T-helper 17 cell (primary cell): ENCODE measurements around the gene HERPUD1. TPM values are rescaled to one million over a fixed set of nuclear protein-coding genes. Genes with fewer than 3 reads are reported as not detected.

Experiments used
- ATAC-seq: fragments of 150-1000 bp; cut with Tn5 transposase; 2 replicates; pipeline ENCODE4 v1.10.0; 2021; ENCODE audit warnings: mild to moderate bottlenecking, moderate library complexity
- DNase-seq, 3 donors: peaks; one replicate each; pipeline versions ENCODE4 v3.0.0 to v3.0.0-alpha.2; 2020 to 2021
- H3K9me3 ChIP-seq: one replicate; pipeline ENCODE4 v1.7.0; 2013; ENCODE audit warnings: low read length, mild to moderate bottlenecking; ENCODE audit not compliant: control insufficient read depth, poor library complexity, severe bottlenecking
- H3K27ac Mint-ChIP-seq: one replicate; pipeline ENCODE4 v1.8.0; 2022; ENCODE audit warnings: mild to moderate bottlenecking, moderate library complexity, mixed read lengths
- H3K27me3 Mint-ChIP-seq: one replicate; pipeline ENCODE4 v1.8.0; 2022; ENCODE audit warnings: mixed read lengths
- H3K36me3 Mint-ChIP-seq: one replicate; pipeline ENCODE4 v1.8.0; 2022; ENCODE audit warnings: low read depth, mixed read lengths
- H3K4me1 Mint-ChIP-seq: one replicate; pipeline ENCODE4 v1.8.0; 2022; ENCODE audit warnings: mild to moderate bottlenecking, mixed read lengths
- H3K4me3 Mint-ChIP-seq: one replicate; pipeline ENCODE4 v1.8.0; 2022; ENCODE audit warnings: mild to moderate bottlenecking, moderate library complexity, mixed read lengths
- total RNA-seq, 4 donors: library from RNA in 2 of 4; stranded (reverse) in 2 of 4; gene quantifications; one replicate each; pipeline ENCODE4 v1.2.3 and lab custom pipeline; 2022 to 2026

HERPUD1 gene
- total RNA-seq, 2 donors from 2014 or later, result 225 to 255 TPM

DNA sequence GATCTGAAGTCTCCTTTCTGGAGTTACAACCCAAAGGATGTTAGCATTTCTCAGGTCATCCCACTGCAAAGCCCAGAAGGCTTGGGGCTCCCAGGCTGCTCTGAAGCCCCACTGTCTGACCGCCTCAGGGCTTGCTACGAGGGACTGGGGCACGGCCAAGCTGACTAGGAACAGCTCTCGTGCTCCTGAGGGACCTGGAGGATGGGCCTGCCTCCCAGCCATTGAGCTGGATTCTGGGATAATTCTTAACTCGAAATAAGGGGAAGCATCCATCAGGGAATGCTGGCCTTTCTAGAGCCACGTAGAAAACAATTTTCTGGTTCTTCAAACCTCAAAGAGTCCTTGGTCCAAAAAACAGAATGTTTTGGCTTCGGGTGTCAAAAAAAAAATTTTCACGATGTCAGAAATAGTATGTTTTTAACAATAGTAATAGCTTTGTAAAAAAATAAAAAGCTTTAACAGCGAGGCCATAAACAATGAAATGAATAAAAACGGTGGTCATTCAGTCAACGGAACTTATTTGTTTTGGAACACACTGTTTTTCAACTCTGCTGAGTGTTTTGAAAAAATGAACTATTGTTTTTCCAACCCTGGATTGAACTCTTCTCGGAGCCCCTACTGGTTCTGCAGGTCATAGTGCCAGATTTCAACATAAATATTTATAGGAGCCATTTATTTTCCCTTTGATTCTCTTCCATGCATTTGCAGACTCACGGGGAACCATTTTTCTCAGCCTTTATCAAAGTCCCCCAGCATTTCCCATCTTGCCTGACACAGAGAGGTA is 16.4 kb upstream of the HERPUD1 start:
- H3K4me1 Mint-ChIP-seq, result peaks cover 17% of the 10 kb centered on the region
- no peaks in the 10 kb centered on the region for H3K9me3 ChIP-seq
- DNase-seq (no peak), ATAC-seq (no peak)
- H3K36me3 Mint-ChIP-seq, result peaks cover 3% of the 10 kb centered on the region
- no peak overlapping the region for H3K27ac Mint-ChIP-seq
- H3K4me3 Mint-ChIP-seq, result no peak overlapping the region
- H3K27me3 Mint-ChIP-seq, result peaks cover 21% of the 10 kb centered on the region

DNA sequence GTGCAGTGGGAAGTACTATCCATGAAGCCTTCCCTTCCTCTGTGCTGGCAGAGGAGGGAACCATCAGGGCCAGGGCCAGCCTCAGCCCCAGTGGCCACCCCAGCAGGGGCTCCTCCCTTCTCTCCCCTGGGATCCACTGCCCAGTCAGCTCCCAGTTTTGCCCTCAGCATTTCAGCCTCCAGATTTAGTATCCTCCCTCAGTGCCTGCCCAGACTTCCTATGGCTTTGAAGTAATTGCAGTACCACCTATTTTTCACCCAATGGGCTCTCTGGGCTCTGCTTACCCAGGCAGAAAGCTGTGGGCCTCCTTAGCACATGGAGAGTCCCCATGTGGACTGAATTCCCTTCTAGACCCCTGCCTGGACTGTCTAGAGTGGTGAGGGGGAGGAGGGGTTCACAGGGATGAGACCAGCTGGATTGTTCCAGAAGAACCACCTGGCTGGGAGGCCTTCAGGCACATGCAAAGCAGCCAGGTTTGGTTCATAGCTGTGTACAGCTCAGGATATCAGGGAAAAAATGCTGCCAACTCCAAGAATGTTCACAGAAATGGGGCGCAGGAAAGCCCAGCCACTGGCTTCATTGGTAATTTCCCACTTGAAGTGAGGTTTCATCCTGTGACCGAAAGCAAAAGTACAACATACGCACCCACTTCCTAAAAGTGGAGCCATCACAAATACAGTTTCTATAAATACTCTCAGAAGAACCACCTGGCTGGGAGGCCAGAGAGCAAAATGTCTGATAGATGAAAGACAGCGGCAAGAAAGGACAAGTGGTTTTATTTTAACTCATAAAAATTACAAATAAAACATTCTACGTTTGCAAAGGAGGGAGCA is 15.2 kb upstream of the HERPUD1 start:
- Mint-ChIP-seq H3K4me1 (peaks cover 18% of the 10 kb centered on the region), H3K36me3 (peaks cover 3% of the 10 kb centered on the region), H3K4me3 (peak overlapping the region; percentile 73), H3K27me3 (peaks cover 21% of the 10 kb centered on the region), H3K27ac (peak overlapping the region; percentile 93)
- ATAC-seq (peak; percentile 83), DNase-seq (no peak)
- H3K9me3 ChIP-seq, result no peaks in the 10 kb centered on the region

DNA sequence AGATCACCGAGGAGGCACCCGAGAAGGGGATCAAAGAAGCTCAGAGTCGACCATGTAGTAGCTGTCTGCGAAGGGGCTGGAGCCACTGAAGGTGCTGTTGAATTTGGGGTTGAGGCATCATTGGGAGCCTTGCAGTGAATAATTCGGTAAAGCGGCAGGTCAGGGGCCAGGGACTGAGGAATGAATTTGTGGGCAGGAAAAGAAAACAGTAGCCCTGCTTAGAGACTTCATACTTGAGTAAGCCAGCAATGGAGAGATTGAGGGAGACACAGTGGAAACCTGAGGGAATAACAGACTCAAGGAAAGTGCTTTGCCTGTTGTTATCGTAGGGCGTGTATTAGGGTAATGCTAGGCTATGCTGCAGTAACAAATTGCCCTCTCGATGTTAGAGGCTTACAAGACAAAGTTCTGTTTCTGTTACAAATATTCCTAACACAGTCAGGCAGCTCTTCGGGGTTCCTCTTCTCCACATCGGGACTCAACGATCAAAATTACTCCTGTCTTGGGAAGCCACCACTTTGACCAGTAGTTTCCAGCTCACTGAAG is 13.4 kb upstream of the HERPUD1 start:
- no peak for ATAC-seq
- no peak for DNase-seq
- Mint-ChIP-seq H3K27me3 (peaks cover 9% of the 10 kb centered on the region), H3K27ac (no peak overlapping the region), H3K4me1 (peaks cover 15% of the 10 kb centered on the region), H3K36me3 (peaks cover 3% of the 10 kb centered on the region), H3K4me3 (peak overlapping the region; percentile 1)
- no peaks in the 10 kb centered on the region for H3K9me3 ChIP-seq

DNA sequence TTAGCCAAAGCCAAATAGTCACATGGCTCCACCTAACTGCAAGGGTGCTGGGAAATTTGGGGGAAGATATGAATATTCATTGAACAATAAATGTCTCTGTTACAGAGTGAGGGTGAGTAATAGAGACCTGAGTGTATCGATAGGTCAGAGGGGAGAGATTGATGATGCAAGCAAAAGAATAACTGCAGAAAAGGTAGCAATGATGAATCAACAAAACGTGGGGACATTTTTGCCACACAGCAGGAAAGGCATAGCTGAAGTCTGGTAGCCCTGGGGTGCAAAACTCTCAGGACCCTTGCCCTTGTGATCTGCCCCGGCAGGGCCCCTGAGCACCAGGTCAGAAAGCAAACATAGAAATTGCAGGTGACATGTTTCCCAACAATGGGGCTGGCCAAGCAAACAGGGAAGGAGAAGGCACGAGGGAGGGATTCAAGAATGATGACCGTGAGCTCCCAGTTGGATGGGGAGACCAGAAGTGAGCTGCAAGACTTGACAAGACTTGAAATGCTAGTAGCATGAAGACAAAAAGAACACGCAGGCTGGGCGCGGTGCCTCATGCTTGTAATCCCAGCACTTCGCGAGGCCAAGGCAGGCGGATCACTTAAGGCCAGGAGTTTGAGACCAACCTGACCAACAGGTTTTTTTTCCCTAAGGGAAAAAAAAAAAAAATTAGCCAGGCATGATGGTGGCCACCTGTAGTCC is 12.7 kb upstream of the HERPUD1 start:
- H3K4me3 Mint-ChIP-seq, result no peak overlapping the region
- H3K9me3 ChIP-seq, result no peaks in the 10 kb centered on the region
- peaks cover 3% of the 10 kb centered on the region for H3K36me3 Mint-ChIP-seq
- no peak for DNase-seq
- H3K4me1 Mint-ChIP-seq, result peaks cover 15% of the 10 kb centered on the region
- no peak overlapping the region for H3K27ac Mint-ChIP-seq
- H3K27me3 Mint-ChIP-seq, result peaks cover 9% of the 10 kb centered on the region
- no peak for ATAC-seq

DNA sequence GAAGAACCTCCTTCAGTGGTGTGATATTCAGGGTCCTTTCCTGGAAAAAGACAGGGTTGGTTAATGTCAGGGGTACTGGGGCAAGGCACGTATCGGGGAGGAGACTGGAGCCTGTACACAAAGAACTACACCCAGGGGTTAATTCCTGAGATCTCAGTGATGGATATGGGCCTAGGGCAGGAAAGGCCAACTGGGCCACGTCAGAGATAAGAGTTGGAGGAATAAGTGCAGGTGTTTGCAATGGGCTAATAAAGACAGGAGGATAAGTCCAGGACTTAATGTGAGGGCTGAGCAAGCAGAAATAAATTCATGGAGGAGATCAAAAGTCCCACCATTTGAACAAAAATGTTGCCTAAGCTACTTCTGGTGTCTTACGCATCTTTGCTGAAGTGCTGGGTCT is 10.4 kb upstream of the HERPUD1 start:
- peaks cover 13% of the 10 kb centered on the region for H3K4me1 Mint-ChIP-seq
- H3K27ac Mint-ChIP-seq, result no peak overlapping the region
- H3K36me3 Mint-ChIP-seq, result peaks cover 3% of the 10 kb centered on the region
- DNase-seq (no peak), ATAC-seq (no peak)
- H3K9me3 ChIP-seq, result no peaks in the 10 kb centered on the region
- no peak overlapping the region for H3K4me3 Mint-ChIP-seq
- H3K27me3 Mint-ChIP-seq, result peaks cover 9% of the 10 kb centered on the region

DNA sequence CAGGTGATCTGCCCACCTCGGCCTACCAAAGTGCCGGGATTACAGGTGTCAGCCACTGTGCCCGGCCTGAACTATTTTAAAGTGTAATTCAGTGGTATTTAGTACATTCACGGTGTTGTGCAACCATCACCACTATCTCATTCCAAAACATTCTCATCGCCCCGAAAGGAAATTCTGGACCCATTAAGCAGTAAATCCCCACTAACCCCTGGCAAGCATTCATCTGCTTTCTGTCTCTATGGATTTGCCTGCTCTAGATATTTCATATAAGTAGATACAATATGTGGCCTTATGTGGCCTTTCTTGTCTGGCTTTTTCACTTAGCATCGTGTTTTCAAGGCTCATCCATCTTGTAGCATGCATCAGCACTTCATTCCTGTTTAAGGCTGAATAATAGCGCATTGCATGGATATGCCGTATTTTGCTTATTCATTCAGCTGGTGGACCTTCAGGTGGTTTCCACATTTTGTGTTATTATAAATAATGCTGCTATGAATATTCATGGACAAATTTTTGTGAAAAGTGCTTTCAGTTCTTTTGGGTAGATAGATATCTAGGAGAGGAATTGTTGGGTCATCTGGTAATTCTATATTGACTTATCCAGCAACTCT is 8.4 kb upstream of the HERPUD1 start:
- H3K4me1 Mint-ChIP-seq, result peaks cover 3% of the 10 kb centered on the region
- H3K27ac Mint-ChIP-seq, result no peak overlapping the region
- DNase-seq (no peak), ATAC-seq (no peak)
- H3K9me3 ChIP-seq, result no peaks in the 10 kb centered on the region
- H3K27me3 Mint-ChIP-seq, result peaks cover 9% of the 10 kb centered on the region
- no peaks in the 10 kb centered on the region for H3K36me3 Mint-ChIP-seq
- no peak overlapping the region for H3K4me3 Mint-ChIP-seq

DNA sequence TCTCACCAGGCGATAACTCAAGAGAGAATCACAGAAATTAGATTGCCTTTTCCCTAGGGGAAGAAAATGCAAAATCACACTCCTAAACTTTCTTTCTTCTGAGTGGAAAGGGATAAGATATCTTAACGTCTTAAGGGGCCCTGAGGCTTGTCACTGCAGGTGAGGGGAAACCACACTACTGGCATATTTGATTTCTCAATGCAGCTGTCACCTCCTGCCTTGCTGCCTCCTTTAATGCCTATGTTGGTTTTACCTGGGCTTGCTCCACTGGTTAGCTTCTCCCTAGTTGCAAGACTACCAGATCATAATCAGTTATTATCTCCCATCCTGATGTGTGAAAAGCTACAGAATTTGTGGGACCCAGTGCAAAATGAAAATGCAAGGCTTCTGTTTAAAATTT is 4.5 kb upstream of the HERPUD1 start:
- H3K36me3 Mint-ChIP-seq, result peaks cover 1% of the 10 kb centered on the region
- ATAC-seq (no peak), DNase-seq (no peak)
- H3K27ac Mint-ChIP-seq, result no peak overlapping the region
- no peaks in the 10 kb centered on the region for H3K9me3 ChIP-seq
- H3K4me3 Mint-ChIP-seq, result no peak overlapping the region
- no peaks in the 10 kb centered on the region for H3K4me1 Mint-ChIP-seq
- H3K27me3 Mint-ChIP-seq, result no peaks in the 10 kb centered on the region

DNA sequence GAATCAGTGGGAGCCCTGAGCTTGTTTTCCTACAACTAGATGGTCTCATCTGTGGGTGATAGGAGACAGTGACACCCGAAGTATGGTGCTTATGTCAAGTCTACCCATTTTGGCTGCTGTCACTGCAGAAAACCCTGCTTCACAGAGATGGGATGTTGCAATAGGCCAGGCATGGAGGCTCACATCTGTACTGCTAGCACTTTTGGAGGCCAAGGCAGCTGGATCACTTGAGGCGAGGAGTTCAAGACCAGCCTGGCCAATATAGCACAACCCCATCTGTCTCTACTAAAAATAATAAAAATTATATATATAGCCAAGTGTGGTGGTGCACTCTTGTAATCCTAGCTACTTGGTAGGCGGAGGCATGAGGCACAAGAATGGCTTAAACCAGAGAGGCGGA is 2.3 kb upstream of the HERPUD1 start:
- Mint-ChIP-seq H3K27ac (no peak overlapping the region), H3K4me3 (peak overlapping the region; percentile 33), H3K4me1 (peaks cover 11% of the 10 kb centered on the region), H3K36me3 (peaks cover 2% of the 10 kb centered on the region), H3K27me3 (no peaks in the 10 kb centered on the region)
- no peak for DNase-seq
- no peaks in the 10 kb centered on the region for H3K9me3 ChIP-seq
- no peak for ATAC-seq

DNA sequence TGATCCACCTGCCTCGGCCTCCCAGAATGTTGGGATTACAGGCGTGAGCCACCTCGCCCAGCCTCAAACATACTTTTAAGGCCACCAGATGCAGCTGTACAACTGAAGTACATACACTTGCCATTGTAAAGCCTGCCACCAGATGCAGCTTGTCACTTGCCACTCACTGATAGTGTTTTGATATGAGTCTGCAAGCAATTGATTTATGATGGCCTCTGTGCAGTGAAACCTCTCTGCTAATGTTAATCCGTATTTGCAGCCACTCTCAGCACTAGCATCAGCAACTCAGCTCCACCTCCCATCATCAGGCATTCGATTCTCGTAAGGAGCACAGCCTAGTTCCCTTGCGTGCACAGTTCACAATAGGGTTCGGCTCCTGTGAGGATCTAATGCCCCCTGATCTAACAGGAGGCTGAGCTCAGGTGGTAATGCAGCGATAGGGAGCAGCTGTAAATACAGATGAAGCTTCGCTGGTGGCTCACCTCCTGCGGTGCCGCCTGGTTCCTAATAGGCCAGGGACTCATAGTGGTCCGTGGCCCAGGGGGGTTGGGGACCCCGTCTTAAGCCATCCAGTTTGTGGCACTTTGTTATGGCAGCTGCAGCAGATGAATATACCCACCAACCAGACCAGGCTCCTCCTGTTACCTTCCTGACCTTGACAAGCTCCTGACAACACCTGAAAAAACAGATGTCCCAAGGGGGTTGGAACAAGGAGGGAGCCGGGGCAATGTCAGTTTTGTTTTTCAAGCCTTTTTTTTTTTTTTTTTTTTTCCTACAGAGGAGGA is 1.3 kb upstream of the HERPUD1 start:
- H3K27ac Mint-ChIP-seq, result peak overlapping the region; percentile 99
- H3K4me1 Mint-ChIP-seq, result peaks cover 20% of the 10 kb centered on the region
- H3K9me3 ChIP-seq, result no peaks in the 10 kb centered on the region
- peak overlapping the region; percentile 96 for H3K4me3 Mint-ChIP-seq
- no peak for DNase-seq
- H3K36me3 Mint-ChIP-seq, result peaks cover 8% of the 10 kb centered on the region
- no peak for ATAC-seq
- no peaks in the 10 kb centered on the region for H3K27me3 Mint-ChIP-seq

DNA sequence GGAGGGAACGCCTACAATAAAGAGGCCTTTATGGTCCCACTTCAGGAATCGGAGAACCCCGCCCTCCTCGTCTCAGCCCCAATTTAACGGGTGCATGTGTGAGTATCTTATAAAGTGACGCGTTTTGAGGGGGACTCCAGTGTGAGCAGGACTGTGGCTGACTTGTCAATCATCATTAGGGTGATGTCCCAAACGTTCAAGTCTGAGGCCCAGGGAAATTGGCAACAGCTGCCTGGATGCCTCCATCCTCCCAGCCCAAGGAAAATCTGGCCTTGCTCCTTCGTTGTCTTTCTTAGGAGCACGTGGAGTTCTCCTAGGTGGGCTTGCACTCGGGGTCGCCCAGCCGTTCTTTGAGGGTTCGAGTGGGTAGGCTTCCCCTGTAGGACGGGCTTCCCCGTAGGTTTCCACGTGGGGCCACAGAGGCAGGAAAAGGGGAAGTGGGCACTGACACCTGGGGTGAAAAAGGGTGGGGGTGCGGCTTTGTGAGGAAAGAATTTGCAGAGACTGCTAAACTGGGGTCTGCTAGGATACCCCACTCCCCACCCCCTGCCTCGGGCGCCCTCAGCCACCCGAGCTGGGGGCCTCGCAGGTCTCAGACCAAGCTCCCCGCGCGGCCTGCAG is 561 bp upstream of the HERPUD1 start:
- Mint-ChIP-seq H3K36me3 (peaks cover 8% of the 10 kb centered on the region), H3K27ac (peak overlapping the region; percentile 99), H3K4me3 (peak overlapping the region; percentile 96), H3K27me3 (no peaks in the 10 kb centered on the region), H3K4me1 (peaks cover 24% of the 10 kb centered on the region)
- peak; percentile 23 for ATAC-seq
- H3K9me3 ChIP-seq, result no peaks in the 10 kb centered on the region
- DNase-seq, result no peak

DNA sequence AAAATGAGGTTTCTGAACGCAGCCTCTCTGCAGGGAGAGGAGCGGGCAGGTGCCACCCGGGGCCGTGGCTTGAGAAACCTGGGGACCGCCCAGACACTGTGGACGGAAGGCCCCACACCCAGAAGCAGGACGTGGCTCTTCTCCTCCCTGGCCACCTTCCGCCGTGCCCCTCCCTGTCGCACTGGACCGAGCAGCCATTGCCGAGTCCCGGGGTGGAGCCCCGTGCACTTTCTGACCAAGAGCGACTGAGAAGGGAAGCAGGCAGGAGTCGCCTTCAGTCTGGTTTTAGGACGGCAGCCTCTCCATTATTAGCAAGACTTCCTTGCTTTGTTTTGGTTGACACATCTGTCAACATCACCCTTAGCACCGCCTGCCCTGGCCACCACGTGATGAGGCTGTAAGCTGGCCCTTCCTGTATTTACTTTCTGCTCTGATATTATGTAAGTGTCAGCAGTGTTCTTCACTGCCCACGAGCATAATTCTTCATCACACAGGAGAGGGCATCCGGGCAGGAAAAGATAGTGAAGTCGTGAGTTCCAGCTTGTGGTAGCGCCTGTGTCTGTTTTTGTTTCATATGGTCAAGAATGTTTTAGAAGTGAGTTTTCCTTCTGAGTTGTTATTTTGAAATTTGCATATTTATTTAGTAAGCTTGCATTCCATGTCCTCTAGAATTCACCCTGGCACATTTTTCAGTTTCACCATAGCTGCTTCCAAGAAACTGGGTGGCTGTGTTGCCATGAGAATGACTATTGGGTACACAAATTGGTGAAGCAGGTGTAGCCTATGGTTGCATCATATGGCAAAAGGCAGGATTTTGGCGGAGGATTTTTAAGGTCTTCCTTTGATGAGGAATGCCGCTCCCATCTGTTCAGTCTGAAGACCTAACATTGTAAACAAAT is 1.0 kb downstream of the HERPUD1 start:
- no peaks in the 10 kb centered on the region for H3K9me3 ChIP-seq
- H3K36me3 Mint-ChIP-seq, result peaks cover 8% of the 10 kb centered on the region
- H3K4me1 Mint-ChIP-seq, result peaks cover 33% of the 10 kb centered on the region
- H3K27me3 Mint-ChIP-seq, result no peaks in the 10 kb centered on the region
- ATAC-seq (no peak), DNase-seq (peak in 2 of 3 donors; percentile 22)
- peak overlapping the region; percentile 96 for H3K4me3 Mint-ChIP-seq
- H3K27ac Mint-ChIP-seq, result peak overlapping the region; percentile 99
